Right ventricle myocardium superior (tissue), 1 donor: Measurements from ENCODE around the gene TBC1D9B. TPM values are rescaled to one million over a fixed set of nuclear protein-coding genes. Genes with fewer than 3 reads are reported as not detected.

Source experiments
- ATAC-seq: fragments of 200-7000 bp; cut with Tn5 transposase; one replicate; pipeline ENCODE4 v1.9.1; 2020; ENCODE audit warnings: mild to moderate bottlenecking; ENCODE audit not compliant: poor library complexity
- DNase-seq: peaks from one replicate; pipeline ENCODE4 v3.0.0-alpha.2; 2020
- intact Hi-C: fragments of 100-400 bp; cut with DNase I; formaldehyde crosslinking; loops from one replicate; pipeline ENCODE4 v1.11.2; 2022
- total RNA-seq: library from RNA; stranded (reverse); fragmentation: NEBNext Ultra II Directional; extraction: Animal tissue kit (Norgen Biotek cat#: 25700); gene quantifications from one replicate; pipeline ENCODE4 v1.2.1, GENCODE V29; 2021
- donor health status: DM: no; HTN: yes; CAD: no; lungs with severe emphysema.

TBC1D9B gene
- total RNA-seq, 1 donor from 2014 or later = 29.6 TPM

GRCh38 chr5:179817890-179818745, 89.6 kb downstream of the TBC1D9B start:
- no peak for ATAC-seq
- DNase-seq = no peak
- intact Hi-C loops = no loop called here

- intact Hi-C loops = no loop called here
- ATAC-seq (no peak), DNase-seq (no peak)
These were observed 90.2 kb downstream of the TBC1D9B start for GRCh38 chr5:179817470-179817840.

DNA sequence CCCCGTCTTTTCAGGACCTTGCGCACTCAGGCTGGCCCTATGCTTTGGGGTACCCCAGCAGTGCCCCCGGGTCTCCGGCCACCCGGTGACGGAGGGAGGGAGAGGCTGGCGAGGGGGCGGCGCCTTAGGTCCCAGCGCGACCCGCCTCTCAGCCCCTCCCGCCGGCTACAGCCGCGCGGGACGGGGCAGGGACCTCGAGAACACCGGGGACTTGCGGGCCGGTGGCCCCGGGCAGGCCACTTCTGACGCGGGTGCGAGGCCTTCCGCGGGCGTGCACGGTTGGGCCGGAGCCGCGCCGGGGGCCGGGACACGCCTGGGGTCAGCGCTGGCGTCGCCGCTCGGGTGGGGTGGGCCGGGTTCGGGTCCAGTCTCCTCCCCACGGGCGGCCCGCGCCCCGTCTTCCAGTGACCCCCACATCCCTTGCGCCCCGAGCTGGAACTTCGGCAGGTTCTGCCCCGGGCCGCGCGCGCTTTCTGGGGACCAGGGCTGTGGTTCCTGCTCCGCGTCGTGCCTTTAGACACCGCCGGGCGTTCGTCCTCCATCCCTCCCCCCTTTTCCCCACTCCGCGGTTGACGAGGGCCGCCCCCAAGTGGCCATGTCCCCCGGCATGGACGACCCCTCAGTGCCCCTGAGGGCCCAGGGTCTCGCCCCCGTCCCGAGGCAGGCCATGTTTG, 90.8 kb downstream of the TBC1D9B start:
- DNase-seq (peak; percentile 63), ATAC-seq (no peak)
- intact Hi-C loops = no loop called here

DNA sequence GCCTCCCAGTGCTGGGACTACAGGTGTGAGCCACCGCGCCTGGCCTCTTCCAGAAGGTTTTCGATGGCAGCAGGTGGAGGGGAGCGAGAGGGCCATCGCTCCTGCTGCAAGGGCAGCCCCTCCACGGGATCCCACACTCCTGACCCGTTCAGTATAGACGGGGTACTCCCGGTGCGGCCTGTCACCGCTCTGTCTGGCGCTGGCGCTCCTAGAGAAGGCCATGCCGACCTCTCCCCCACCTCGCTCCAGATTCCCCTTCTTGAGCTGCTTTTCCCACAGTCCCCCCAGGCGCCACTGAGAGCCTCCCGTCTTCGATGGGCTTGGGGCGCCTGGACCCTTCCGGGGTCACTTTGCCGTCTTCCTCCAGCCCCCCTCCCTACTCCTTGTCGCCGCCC, 91.3 kb downstream of the TBC1D9B start:
- intact Hi-C loops = no loop called here
- ATAC-seq (no peak), DNase-seq (no peak)

DNA sequence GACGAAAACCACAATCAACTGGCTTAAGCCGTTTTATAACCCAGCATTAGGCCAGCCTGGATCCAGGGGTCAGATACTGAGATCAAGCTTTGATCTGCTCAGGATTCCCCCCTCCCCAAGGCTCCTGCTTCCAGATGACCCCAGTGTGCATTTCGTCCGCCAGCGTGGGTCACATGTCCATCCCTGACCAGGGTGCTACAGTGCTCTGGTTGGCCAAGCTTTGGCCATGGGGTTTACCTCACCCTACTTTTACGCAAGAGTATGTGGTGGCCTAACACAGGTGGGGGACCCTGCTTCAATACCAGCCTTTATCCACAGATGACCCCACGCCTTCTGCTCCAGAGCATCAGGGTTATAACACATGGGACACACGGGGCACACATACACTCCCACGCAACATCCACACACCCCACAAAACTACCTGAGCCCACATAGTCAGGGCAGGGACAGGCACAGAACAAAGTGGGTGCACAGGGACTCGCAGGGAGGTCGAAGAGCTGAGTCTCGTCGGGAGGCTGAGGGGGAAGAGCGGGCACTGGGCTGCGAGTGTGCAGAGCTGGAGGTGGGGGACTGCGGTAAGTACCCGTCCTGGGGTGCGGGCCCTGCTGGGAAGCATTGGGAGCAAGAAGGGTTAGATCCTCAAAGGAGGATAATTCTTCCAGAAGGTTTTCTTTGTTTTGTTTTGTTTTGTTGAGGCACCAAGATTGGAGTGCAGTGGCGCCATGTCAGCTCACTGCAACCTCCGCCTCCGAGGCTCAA, 92.0 kb downstream of the TBC1D9B start:
- intact Hi-C loops = no loop called here
- DNase-seq (no peak), ATAC-seq (no peak)

- intact Hi-C loops = no loop called here
- DNase-seq (no peak), ATAC-seq (no peak)
These were observed 93.6 kb downstream of the TBC1D9B start for GRCh38 chr5:179814090-179814489.

GRCh38 chr5:179812997-179813607, 94.6 kb downstream of the TBC1D9B start:
- ATAC-seq = no peak
- intact Hi-C loops = no loop called here
- DNase-seq = no peak

GRCh38 chr5:179812135-179812825, 95.4 kb downstream of the TBC1D9B start:
- DNase-seq (no peak), ATAC-seq (no peak)
- intact Hi-C loops = no loop called here

Other genes with a start within 250 kb of the TBC1D9B start
- gene CBY3, start 226.9 kb downstream of the TBC1D9B start, total RNA-seq = not detected
- gene CANX, start 208.9 kb downstream of the TBC1D9B start, total RNA-seq = 471 TPM
- 10.4 TPM for gene MAML1, start 175.1 kb downstream of the TBC1D9B start, total RNA-seq
- gene LTC4S, start 113.9 kb downstream of the TBC1D9B start, total RNA-seq = 7.6 TPM
- 93.3 TPM for gene MGAT4B, start 101.0 kb downstream of the TBC1D9B start, total RNA-seq
- 437 TPM for gene SQSTM1, start 87.0 kb downstream of the TBC1D9B start, total RNA-seq
- 12.1 TPM for gene MRNIP, start 49.1 kb downstream of the TBC1D9B start, total RNA-seq
- 49.8 TPM for gene RNF130, start 163.9 kb upstream of the TBC1D9B start, total RNA-seq